ENCODE results near the gene RBM33. TPM values are rescaled to one million over a fixed set of nuclear protein-coding genes. Genes with fewer than 3 reads are reported as not detected.
"Not testable (repeated sequence)": the region's sequence is repeated elsewhere in the genome, so short reads cannot be mapped to it uniquely, and the experiment has no call there.

RBM33 gene
- total and polyA plus RNA-seq, 8 donors, result 14.6 to 40.1 (median 32.7) TPM

DNA sequence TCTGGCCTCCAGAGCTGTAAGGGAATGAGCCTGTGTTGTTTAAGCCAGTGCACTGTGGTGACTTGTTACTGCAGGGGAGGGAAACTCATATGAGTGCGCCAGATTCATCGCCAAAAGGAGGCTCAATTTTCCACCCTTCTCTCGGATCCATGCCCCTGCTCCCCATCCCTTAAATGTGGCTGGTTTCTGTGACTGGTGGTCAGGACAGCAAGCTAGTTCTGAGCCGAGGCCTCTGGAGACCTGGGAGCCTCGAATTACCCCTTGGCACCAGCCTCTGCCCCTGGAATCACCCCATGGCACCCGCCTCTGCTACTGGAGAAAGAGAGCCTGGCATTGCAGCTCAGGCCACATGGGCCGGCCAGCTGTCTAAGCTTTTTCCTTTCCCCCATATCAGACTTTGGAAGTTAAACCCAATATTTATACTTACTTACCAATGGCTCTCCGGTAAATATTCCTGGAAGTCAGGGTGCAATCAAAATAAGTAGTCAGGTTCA is 39.9 kb upstream of the RBM33 start:
- intact Hi-C loops (cut with DNase I), result loop anchor here in 1 of 3 donors (5.0 kb wide), 1 partner anchor 133 kb away; no protein-coding TSS in a partner anchor
- DNase-seq (no peak), ATAC-seq (no peak), FAIRE-seq (no peak)
- no peaks in the 10 kb centered on the region for H3K9me3 ChIP-seq
- no peaks in the 10 kb centered on the region for H3K4me1 ChIP-seq
- TF ChIP-seq, protein P1, sequence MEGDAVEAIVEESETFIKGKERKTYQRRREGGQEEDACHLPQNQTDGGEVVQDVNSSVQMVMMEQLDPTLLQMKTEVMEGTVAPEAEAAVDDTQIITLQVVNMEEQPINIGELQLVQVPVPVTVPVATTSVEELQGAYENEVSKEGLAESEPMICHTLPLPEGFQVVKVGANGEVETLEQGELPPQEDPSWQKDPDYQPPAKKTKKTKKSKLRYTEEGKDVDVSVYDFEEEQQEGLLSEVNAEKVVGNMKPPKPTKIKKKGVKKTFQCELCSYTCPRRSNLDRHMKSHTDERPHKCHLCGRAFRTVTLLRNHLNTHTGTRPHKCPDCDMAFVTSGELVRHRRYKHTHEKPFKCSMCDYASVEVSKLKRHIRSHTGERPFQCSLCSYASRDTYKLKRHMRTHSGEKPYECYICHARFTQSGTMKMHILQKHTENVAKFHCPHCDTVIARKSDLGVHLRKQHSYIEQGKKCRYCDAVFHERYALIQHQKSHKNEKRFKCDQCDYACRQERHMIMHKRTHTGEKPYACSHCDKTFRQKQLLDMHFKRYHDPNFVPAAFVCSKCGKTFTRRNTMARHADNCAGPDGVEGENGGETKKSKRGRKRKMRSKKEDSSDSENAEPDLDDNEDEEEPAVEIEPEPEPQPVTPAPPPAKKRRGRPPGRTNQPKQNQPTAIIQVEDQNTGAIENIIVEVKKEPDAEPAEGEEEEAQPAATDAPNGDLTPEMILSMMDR (IDR thresholded peaks at IDR 0.05), result no peak
- H3K27me3 ChIP-seq, result no peaks in the 10 kb centered on the region
- H3K36me3 ChIP-seq, result no peaks in the 10 kb centered on the region
- no peak overlapping the region for H3K27ac ChIP-seq
- WGBS, 2 donors, result 79 to 82% methylated on average over 8 of the region's 8 CpGs
- H3K4me3 ChIP-seq, result no peak overlapping the region

- TF ChIP-seq, protein P1 (IDR thresholded peaks at IDR 0.05), result no peak
- no peaks in the 10 kb centered on the region for H3K36me3 ChIP-seq
- intact Hi-C loops (cut with DNase I), result no loop called here
- ATAC-seq, result no peak
- no peaks in the 10 kb centered on the region for H3K4me1 ChIP-seq
- H3K27ac ChIP-seq, result no peak overlapping the region
- no peak for FAIRE-seq
- H3K27me3 ChIP-seq, result no peaks in the 10 kb centered on the region
- H3K4me3 ChIP-seq, result no peak overlapping the region
- H3K9me3 ChIP-seq, result no peaks in the 10 kb centered on the region
- WGBS, 2 donors, result 76 to 78% methylated on average over 12 of the region's 12 CpGs
- DNase-seq, result no peak
Observed at GRCh38 chr7:155609185-155609584, 35.3 kb upstream of the RBM33 start.

GRCh38 chr7:155610633-155611193 is 33.7 kb upstream of the RBM33 start:
- H3K27ac ChIP-seq, result no peak overlapping the region
- TF ChIP-seq, protein P1 (IDR thresholded peaks at IDR 0.05), result no peak
- no peak overlapping the region for H3K4me3 ChIP-seq
- no peaks in the 10 kb centered on the region for H3K27me3 ChIP-seq
- no peaks in the 10 kb centered on the region for H3K9me3 ChIP-seq
- H3K4me1 ChIP-seq, result no peaks in the 10 kb centered on the region
- ATAC-seq (no peak), DNase-seq (no peak), FAIRE-seq (no peak)
- H3K36me3 ChIP-seq, result no peaks in the 10 kb centered on the region
- WGBS, 2 donors, result 48 to 61% methylated on average over 11 of the region's 11 CpGs
- intact Hi-C loops (cut with DNase I), result no loop called here

DNA sequence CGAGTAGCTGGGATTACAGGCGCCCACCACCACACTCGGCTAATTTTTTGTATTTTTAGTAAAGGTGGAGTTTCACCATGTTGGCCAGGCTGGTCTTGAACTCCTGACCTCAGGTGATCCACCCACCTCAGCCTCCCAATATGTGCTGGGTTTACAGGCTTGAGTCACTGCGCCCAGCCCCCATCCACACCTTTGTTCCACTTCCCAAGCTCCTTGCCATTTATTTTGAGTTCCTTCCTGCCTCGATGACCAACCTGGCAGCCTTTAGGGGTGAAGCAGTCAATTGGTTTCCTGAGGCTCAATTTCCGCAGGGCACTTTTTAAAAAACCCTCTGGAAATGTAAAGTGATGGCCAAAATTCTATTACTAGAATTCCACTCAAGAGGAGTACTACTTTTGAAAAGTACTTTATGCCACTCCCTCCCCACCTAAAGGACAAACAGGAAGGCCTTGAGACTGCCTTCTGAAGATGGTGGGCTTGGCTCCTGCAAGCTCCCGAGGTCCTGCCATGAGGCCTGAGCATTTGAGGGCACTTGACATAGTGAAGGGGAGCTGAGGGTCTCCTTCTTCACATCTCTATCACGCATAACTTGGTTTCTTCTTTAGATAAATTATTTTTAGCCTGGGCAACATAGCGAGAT is 32.5 kb upstream of the RBM33 start:
- 80 to 87% methylated on average over 9 of the region's 9 CpGs for whole genome bisulfite sequencing, 2 donors
- H3K4me1 ChIP-seq, result no peaks in the 10 kb centered on the region
- H3K4me3 ChIP-seq, result no peak overlapping the region
- TF ChIP-seq, protein P1 (IDR thresholded peaks at IDR 0.05), result no peak
- intact Hi-C loops (cut with DNase I), result no loop called here
- H3K36me3 ChIP-seq, result no peaks in the 10 kb centered on the region
- DNase-seq (no peak), FAIRE-seq (no peak), ATAC-seq (no peak)
- no peaks in the 10 kb centered on the region for H3K9me3 ChIP-seq
- H3K27me3 ChIP-seq, result no peaks in the 10 kb centered on the region
- no peak overlapping the region for H3K27ac ChIP-seq

- ATAC-seq (no peak), DNase-seq (no peak), FAIRE-seq (no peak)
- Histone ChIP-seq H3K27me3 (no peaks in the 10 kb centered on the region), H3K4me1 (peaks cover 0 to under 1% (median 0%) of the 10 kb centered on the region in 3 donors), H3K4me3 (no peak overlapping the region), H3K36me3 (no peaks in the 10 kb centered on the region), H3K27ac (no peak overlapping the region), H3K9me3 (no peaks in the 10 kb centered on the region)
- intact Hi-C loops (cut with DNase I), result no loop called here
- 79 to 82% methylated on average over 10 of the region's 10 CpGs for WGBS, 2 donors
- TF ChIP-seq, protein P1 (IDR thresholded peaks at IDR 0.05), result no peak
Observed at GRCh38 chr7:155612658-155613057, 31.8 kb upstream of the RBM33 start.

DNA sequence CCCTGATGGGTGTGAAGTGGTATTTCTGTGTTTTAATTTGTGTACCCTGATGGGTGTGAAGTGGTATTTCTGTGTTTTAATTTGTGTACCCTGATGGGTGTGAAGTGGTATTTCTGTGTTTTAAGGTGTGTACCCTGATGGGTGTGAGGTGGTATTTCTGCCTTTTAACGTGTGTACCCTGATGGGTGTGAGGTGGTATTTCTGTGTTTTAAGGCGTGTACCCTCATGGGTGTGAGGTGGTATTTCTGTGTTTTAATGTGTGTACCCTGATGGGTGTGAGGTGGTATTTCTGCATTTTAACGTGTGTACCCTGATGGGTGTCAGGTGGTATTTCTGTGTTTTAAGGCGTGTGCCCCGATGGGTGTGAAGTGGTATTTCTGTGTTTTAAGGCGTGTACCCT is 29.4 kb upstream of the RBM33 start:
- ATAC-seq; H3K27me3 ChIP-seq; intact Hi-C loops (cut with DNase I); FAIRE-seq; DNase-seq; H3K9me3 ChIP-seq; H3K36me3 ChIP-seq; H3K27ac ChIP-seq; H3K4me3 ChIP-seq: not testable (repeated sequence)
- peaks cover 8 to 18% (median 15%) of the 10 kb centered on the region in 3 donors for H3K4me1 ChIP-seq
- WGBS, 2 donors, result 88 to 97% methylated on average over 6 of the region's 6 CpGs

All from pancreas (tissue), 10 donors.